H9 (cell line): ENCODE results near the gene TUSC7. TPM values are rescaled to one million over a fixed set of nuclear protein-coding genes. Genes with fewer than 3 reads are reported as not detected.

ENCODE experiments used
- DNase-seq: peaks from one replicate; pipeline ENCODE4 v3.0.0-alpha.2; 2017
- H2AFZ ChIP-seq: one replicate; pipeline ENCODE4 v1.6.1; 2013; ENCODE audit warnings: mild to moderate bottlenecking, low read length, control low read depth, moderate library complexity
- H2AK5ac ChIP-seq: 2 replicates; pipeline ENCODE4 v1.6.1; 2013; ENCODE audit warnings: low read length, control low read depth, mixed read lengths; ENCODE audit not compliant: insufficient read length
- H2BK120ac ChIP-seq: one replicate; pipeline ENCODE4 v1.6.1; 2013; ENCODE audit warnings: low read depth, mild to moderate bottlenecking, low read length, control low read depth, inconsistent platforms; ENCODE audit not compliant: poor library complexity, severe bottlenecking
- H2BK12ac ChIP-seq: 2 replicates; pipeline ENCODE4 v1.6.1; 2013; ENCODE audit warnings: low read length, control low read depth, mixed read lengths, low read depth; ENCODE audit not compliant: insufficient read length
- H2BK15ac ChIP-seq: 2 replicates; pipeline ENCODE4 v1.6.1; 2013; ENCODE audit warnings: low read depth, low read length, control low read depth
- H2BK20ac ChIP-seq: one replicate; pipeline ENCODE4 v1.6.1; 2013; ENCODE audit warnings: low read depth, mild to moderate bottlenecking, low read length, control low read depth, inconsistent platforms; ENCODE audit not compliant: poor library complexity, severe bottlenecking
- H2BK5ac ChIP-seq: 2 replicates; pipeline ENCODE4 v1.6.1; 2013; ENCODE audit warnings: low read length, control low read depth, mixed read lengths; ENCODE audit not compliant: insufficient read length
- H3K14ac ChIP-seq: 2 replicates; pipeline ENCODE4 v1.6.1; 2013; ENCODE audit warnings: low read length, control low read depth; ENCODE audit not compliant: insufficient read depth
- H3K18ac ChIP-seq: 2 replicates; pipeline ENCODE4 v1.6.1; 2013; ENCODE audit warnings: low read depth, mild to moderate bottlenecking, mixed read lengths, low read length, control low read depth; ENCODE audit not compliant: insufficient read length
- H3K23ac ChIP-seq: 2 replicates; pipeline ENCODE4 v1.6.1; 2013; ENCODE audit warnings: low read length, control low read depth, mixed read lengths, low read depth; ENCODE audit not compliant: insufficient read length
- H3K23me2 ChIP-seq: 2 replicates; pipeline ENCODE4 v1.6.1; 2013; ENCODE audit warnings: low read depth, mild to moderate bottlenecking, mixed read lengths, low read length, control low read depth; ENCODE audit not compliant: insufficient read length, poor library complexity, severe bottlenecking
- H3K27ac ChIP-seq: 2 replicates; pipeline ENCODE4 v1.5.1; 2013; ENCODE audit warnings: low read length, control low read depth, mixed read lengths, low read depth; ENCODE audit not compliant: insufficient read length
- H3K27me3 ChIP-seq: 2 replicates; pipeline ENCODE4 v1.6.1; 2013; ENCODE audit warnings: low read length, control low read depth, inconsistent platforms; ENCODE audit not compliant: insufficient read depth
- H3K4ac ChIP-seq: 2 replicates; pipeline ENCODE4 v1.6.1; 2013; ENCODE audit warnings: low read depth, mild to moderate bottlenecking, control low read depth, inconsistent platforms, low read length, moderate library complexity
- H3K4me1 ChIP-seq: 2 replicates; pipeline ENCODE4 v1.6.1; 2013; ENCODE audit warnings: low read length, control low read depth, inconsistent platforms; ENCODE audit not compliant: insufficient read depth
- H3K4me2 ChIP-seq: 2 replicates; pipeline ENCODE4 v1.6.1; 2013; ENCODE audit warnings: low read length, control low read depth, mixed read lengths; ENCODE audit not compliant: insufficient read length, insufficient read depth
- H3K56ac ChIP-seq: 2 replicates; pipeline ENCODE4 v1.6.1; 2013; ENCODE audit warnings: low read depth, mild to moderate bottlenecking, mixed read lengths, low read length, control low read depth; ENCODE audit not compliant: insufficient read length
- H3K79me1 ChIP-seq: 2 replicates; pipeline ENCODE4 v1.6.1; 2013; ENCODE audit warnings: low read depth, mild to moderate bottlenecking, moderate library complexity, low read length, control low read depth, inconsistent platforms; ENCODE audit not compliant: insufficient read depth, poor library complexity, severe bottlenecking
- H3K79me2 ChIP-seq: 2 replicates; pipeline ENCODE4 v1.6.1; 2013; ENCODE audit warnings: low read length, control low read depth, inconsistent platforms; ENCODE audit not compliant: insufficient read depth
- H3K9ac ChIP-seq: 2 replicates; pipeline ENCODE4 v1.6.1; 2013; ENCODE audit warnings: low read length, control low read depth, mixed read lengths; ENCODE audit not compliant: insufficient read length; ENCODE audit errors: extremely low read depth
- H3K9me3 ChIP-seq: one replicate; pipeline ENCODE4 v1.6.1; 2013; ENCODE audit warnings: low read depth, low read length, inconsistent platforms; ENCODE audit not compliant: control insufficient read depth
- H3T11ph ChIP-seq: one replicate; pipeline ENCODE4 v1.6.1; 2013; ENCODE audit warnings: mild to moderate bottlenecking, low read length, control low read depth, inconsistent platforms
- H4K20me1 ChIP-seq: one replicate; pipeline ENCODE4 v1.6.1; 2013; ENCODE audit not compliant: control insufficient read depth, insufficient read length, insufficient read depth
- H4K5ac ChIP-seq: 2 replicates; pipeline ENCODE4 v1.6.1; 2013; ENCODE audit warnings: low read depth, mild to moderate bottlenecking, mixed read lengths, low read length, control low read depth; ENCODE audit not compliant: insufficient read length
- H4K8ac ChIP-seq: replicated peaks from 2 replicates; pipeline ENCODE4 v1.6.1; 2013; ENCODE audit warnings: low read length, control low read depth, mixed read lengths, low read depth; ENCODE audit not compliant: insufficient read length
- H4K91ac ChIP-seq: 2 replicates; pipeline ENCODE4 v1.6.1; 2013; ENCODE audit warnings: low read depth, mild to moderate bottlenecking, moderate library complexity, mixed read lengths, low read length, control low read depth; ENCODE audit not compliant: insufficient read length
- H3K27ac Mint-ChIP-seq, 3 experiments: 2 replicates in 2 of 3; 3 replicates in 1 of 3; pipeline ENCODE4 v1.8.0; 2020 to 2021; ENCODE audit warnings: mixed read lengths in 3 of 3, mild to moderate bottlenecking in 1 of 3, moderate library complexity in 1 of 3
- H3K27me3 Mint-ChIP-seq: 2 replicates; pipeline ENCODE4 v1.8.0; 2021; ENCODE audit warnings: low read depth, mild to moderate bottlenecking, moderate library complexity, mixed read lengths
- H3K36me3 Mint-ChIP-seq, 3 experiments: 2 replicates in 2 of 3; 3 replicates in 1 of 3; pipeline ENCODE4 v1.8.0; 2020 to 2021; ENCODE audit warnings: low read depth in 3 of 3, mixed read lengths in 3 of 3; ENCODE audit not compliant: insufficient read depth in 1 of 3
- H3K4me1 Mint-ChIP-seq, 2 experiments: 2 replicates each; pipeline ENCODE4 v1.8.0; 2020; ENCODE audit warnings: mixed read lengths in 2 of 2
- H3K4me3 Mint-ChIP-seq, 2 experiments: 2 replicates in 1 of 2; 3 replicates in 1 of 2; pipeline ENCODE4 v1.8.0; 2020 to 2021; ENCODE audit warnings: mild to moderate bottlenecking in 2 of 2, mixed read lengths in 2 of 2, moderate library complexity in 1 of 2
- H3K9me3 Mint-ChIP-seq, 2 experiments: 2 replicates in 1 of 2; 3 replicates in 1 of 2; pipeline ENCODE4 v1.8.0; 2020; ENCODE audit warnings: mild to moderate bottlenecking in 2 of 2, mixed read lengths in 2 of 2, moderate library complexity in 1 of 2
- CTCF ChIP-seq: fragments of 200-600 bp; sonication (generic); conservative IDR thresholded peaks from 3 replicates; pipeline ENCODE4 v1.8.0; 2021; ENCODE audit warnings: antibody characterized with exemption, mild to moderate bottlenecking
- WGBS: extraction: QIAGEN DNeasy Blood & Tissue Kit; methylation state at CpG from one replicate; pipeline ENCODE4 v1.1.7; 2013; ENCODE audit warnings: missing lambda C conversion rate, low lambda C conversion rate, mixed read lengths; ENCODE audit not compliant: insufficient read length; ENCODE audit errors: extremely low coverage; 5-methylcytosine and 5-hydroxymethylcytosine counted together
- total RNA-seq: library from RNA; stranded (reverse); gene quantifications from 2 replicates; pipeline ENCODE4 v1.2.1, GENCODE V29; 2021

TUSC7 gene
- total RNA-seq, 1 experiment from 2014 or later: not detected

GRCh38 chr3:116691041-116691440, 18.5 kb upstream of the TUSC7 start:
- no peak overlapping the region for H2AFZ ChIP-seq
- no peaks in the 10 kb centered on the region for H3K4me1 Mint-ChIP-seq
- no peak overlapping the region for H4K91ac ChIP-seq
- no peak overlapping the region for H3K4me3 Mint-ChIP-seq
- no peak for TF ChIP-seq CTCF
- no peaks in the 10 kb centered on the region; a peak in 1 of 7 replicates for H3K36me3 Mint-ChIP-seq
- H3K9me3 Mint-ChIP-seq: peaks cover 0 to 2% of the 10 kb centered on the region in 2 experiments; a peak in 2 of 5 replicates
- no peak overlapping the region for H2BK15ac ChIP-seq
- no peak overlapping the region for H3K27ac Mint-ChIP-seq
- no peak overlapping the region for H4K5ac ChIP-seq
- no peak overlapping the region for H3K27ac ChIP-seq
- H3K14ac ChIP-seq: no peak overlapping the region
- H3K9ac ChIP-seq: no peak overlapping the region
- H2BK12ac ChIP-seq: no peak overlapping the region
- H2BK120ac ChIP-seq: no peak overlapping the region
- no peaks in the 10 kb centered on the region for H3K4me1 ChIP-seq
- no peaks in the 10 kb centered on the region for H3K79me1 ChIP-seq
- no peak for DNase-seq
- H3K23ac ChIP-seq: no peak overlapping the region
- H3K18ac ChIP-seq: no peak overlapping the region
- no peaks in the 10 kb centered on the region for H3K79me2 ChIP-seq
- no peak overlapping the region for H3K4me2 ChIP-seq
- H2AK5ac ChIP-seq: no peak overlapping the region
- H3K56ac ChIP-seq: no peak overlapping the region
- H4K20me1 ChIP-seq: no peaks in the 10 kb centered on the region
- WGBS: no CpG with 5 or more reads among the region's 2 CpGs
- H3K9me3 ChIP-seq: no peaks in the 10 kb centered on the region
- H3K27me3 Mint-ChIP-seq: no peaks in the 10 kb centered on the region
- H3K23me2 ChIP-seq: no peaks in the 10 kb centered on the region
- no peak overlapping the region for H4K8ac ChIP-seq
- H3K4ac ChIP-seq: no peak overlapping the region
- H2BK5ac ChIP-seq: no peak overlapping the region
- H3K27me3 ChIP-seq: no peaks in the 10 kb centered on the region
- no peak overlapping the region for H3T11ph ChIP-seq
- no peak overlapping the region for H2BK20ac ChIP-seq
